AG04450 (cell line): ENCODE results near the gene CEP128. TPM values are rescaled to one million over a fixed set of nuclear protein-coding genes. Genes with fewer than 3 reads are reported as not detected.

Source experiments
- CTCF ChIA-PET: fragments of 300-600, 350-600 bp; formaldehyde crosslinking; extraction: SDS; loops from one replicate; lab custom pipeline; 2022; ENCODE audit warnings: antibody characterized with exemption, inconsistent platforms; lab: Charles Lee
- POLR2A ChIA-PET: fragments of 350-600 bp; formaldehyde crosslinking; extraction: SDS; loops from one replicate; lab custom pipeline; 2021; ENCODE audit warnings: antibody characterized with exemption, inconsistent platforms; lab: Yijun Ruan, JAX
- DNase-seq: peaks from one replicate; pipeline ENCODE4 v3.0.0-alpha.2; 2011; ENCODE audit warnings: low read depth, low spot score
- H3K27ac ChIP-seq: one replicate; pipeline ENCODE4 v1.5.1; 2012; ENCODE audit warnings: low read depth, low read length, control low read depth
- H3K27me3 ChIP-seq: one replicate; pipeline ENCODE4 v1.6.0; 2012; ENCODE audit warnings: low read length; ENCODE audit not compliant: control insufficient read depth, insufficient read depth
- H3K4me3 ChIP-seq: 2 replicates; pipeline ENCODE4 v1.5.1; 2011; ENCODE audit warnings: mild to moderate bottlenecking, low read depth, low read length, control low read depth
- H3K9me3 ChIP-seq: 2 replicates; pipeline ENCODE4 v1.5.1; 2012; ENCODE audit warnings: low read length; ENCODE audit not compliant: control insufficient read depth, insufficient read depth
- polyA minus RNA-seq: library from RNA; depleted of rRNA, polyadenylated mRNA; stranded (reverse); fragments of >200 nt; gene quantifications from 2 replicates; pipeline ENCODE4 v1.2.3, GENCODE V29; 2011; rRNA and poly(A)+ RNA removed
- polyA plus RNA-seq: library from polyadenylated mRNA; depleted of rRNA; stranded (reverse); fragments of >200 nt; gene quantifications from 2 replicates; pipeline ENCODE4 v1.2.3, GENCODE V29; 2011; rRNA removed
- TF ChIP-seq, protein P1 (sequence below): IDR thresholded peaks from 2 replicates; pipeline ENCODE4 v1.5.1; 2011; ENCODE audit warnings: low read depth, low read length, control low read depth, inconsistent platforms

The CEP128 gene
- 1.0 and 1.8 TPM in 2 replicates for polyA plus RNA-seq
- polyA minus RNA-seq, result 7.1 and 9.3 TPM in 2 replicates

- H3K4me3 ChIP-seq, result peak within 1 kb of the TSS; percentile 85
- H3K27me3 ChIP-seq, result no peaks in the 10 kb centered on the region
- POLR2A ChIA-PET, result interaction anchor here (1.0 to 1.5 kb wide), 2 partner anchors 11 to 15 kb away, joined by 4 read pairs; no protein-coding TSS in a partner anchor
- no peak within 1 kb of the TSS for H3K27ac ChIP-seq
- H3K9me3 ChIP-seq, result no peaks in the 10 kb centered on the region
- CTCF ChIA-PET, result interaction anchor here (2.8 to 3.8 kb wide), 2 partner anchors 13 to 46 kb away, joined by 16 to 22 read pairs; partner anchors contain the start of gene TSHR
- peak; percentile 95 for DNase-seq
- TF ChIP-seq, protein P1, sequence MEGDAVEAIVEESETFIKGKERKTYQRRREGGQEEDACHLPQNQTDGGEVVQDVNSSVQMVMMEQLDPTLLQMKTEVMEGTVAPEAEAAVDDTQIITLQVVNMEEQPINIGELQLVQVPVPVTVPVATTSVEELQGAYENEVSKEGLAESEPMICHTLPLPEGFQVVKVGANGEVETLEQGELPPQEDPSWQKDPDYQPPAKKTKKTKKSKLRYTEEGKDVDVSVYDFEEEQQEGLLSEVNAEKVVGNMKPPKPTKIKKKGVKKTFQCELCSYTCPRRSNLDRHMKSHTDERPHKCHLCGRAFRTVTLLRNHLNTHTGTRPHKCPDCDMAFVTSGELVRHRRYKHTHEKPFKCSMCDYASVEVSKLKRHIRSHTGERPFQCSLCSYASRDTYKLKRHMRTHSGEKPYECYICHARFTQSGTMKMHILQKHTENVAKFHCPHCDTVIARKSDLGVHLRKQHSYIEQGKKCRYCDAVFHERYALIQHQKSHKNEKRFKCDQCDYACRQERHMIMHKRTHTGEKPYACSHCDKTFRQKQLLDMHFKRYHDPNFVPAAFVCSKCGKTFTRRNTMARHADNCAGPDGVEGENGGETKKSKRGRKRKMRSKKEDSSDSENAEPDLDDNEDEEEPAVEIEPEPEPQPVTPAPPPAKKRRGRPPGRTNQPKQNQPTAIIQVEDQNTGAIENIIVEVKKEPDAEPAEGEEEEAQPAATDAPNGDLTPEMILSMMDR, result no peak
These were observed at the start of gene CEP128 for GRCh38 chr14:80941241-80942185. Gene CEP128 (minus strand): TSS chr14:80941738.

- ChIA-PET CTCF (interaction anchor here (1.7 to 6.3 kb wide), 7 partner anchors 8 to 181 kb away, joined by 5 to 122 read pairs (median 44); partner anchors contain the start of genes CEP128 and TSHR), POLR2A (no interaction called here)
- Histone ChIP-seq H3K27ac (no peak overlapping the region), H3K27me3 (peaks cover 2% of the 10 kb centered on the region), H3K9me3 (no peaks in the 10 kb centered on the region), H3K4me3 (no peak overlapping the region)
- no peak for DNase-seq
- TF ChIP-seq, protein P1, result no peak
These were observed 47.3 kb upstream of the CEP128 start for GRCh38 chr14:80988735-80989429.

- Histone ChIP-seq H3K27ac (no peak overlapping the region), H3K4me3 (no peak overlapping the region), H3K9me3 (no peaks in the 10 kb centered on the region), H3K27me3 (peaks cover 2% of the 10 kb centered on the region)
- no peak for DNase-seq
- POLR2A ChIA-PET, result no interaction called here
- CTCF ChIA-PET, result interaction anchor here (0.9 to 6.3 kb wide), 9 partner anchors 9 to 223 kb away, joined by 3 to 122 read pairs (median 22); partner anchors contain the start of genes CEP128 and TSHR
- TF ChIP-seq, protein P1, result no peak
These were observed 46.7 kb upstream of the CEP128 start for GRCh38 chr14:80988192-80988591.

DNA sequence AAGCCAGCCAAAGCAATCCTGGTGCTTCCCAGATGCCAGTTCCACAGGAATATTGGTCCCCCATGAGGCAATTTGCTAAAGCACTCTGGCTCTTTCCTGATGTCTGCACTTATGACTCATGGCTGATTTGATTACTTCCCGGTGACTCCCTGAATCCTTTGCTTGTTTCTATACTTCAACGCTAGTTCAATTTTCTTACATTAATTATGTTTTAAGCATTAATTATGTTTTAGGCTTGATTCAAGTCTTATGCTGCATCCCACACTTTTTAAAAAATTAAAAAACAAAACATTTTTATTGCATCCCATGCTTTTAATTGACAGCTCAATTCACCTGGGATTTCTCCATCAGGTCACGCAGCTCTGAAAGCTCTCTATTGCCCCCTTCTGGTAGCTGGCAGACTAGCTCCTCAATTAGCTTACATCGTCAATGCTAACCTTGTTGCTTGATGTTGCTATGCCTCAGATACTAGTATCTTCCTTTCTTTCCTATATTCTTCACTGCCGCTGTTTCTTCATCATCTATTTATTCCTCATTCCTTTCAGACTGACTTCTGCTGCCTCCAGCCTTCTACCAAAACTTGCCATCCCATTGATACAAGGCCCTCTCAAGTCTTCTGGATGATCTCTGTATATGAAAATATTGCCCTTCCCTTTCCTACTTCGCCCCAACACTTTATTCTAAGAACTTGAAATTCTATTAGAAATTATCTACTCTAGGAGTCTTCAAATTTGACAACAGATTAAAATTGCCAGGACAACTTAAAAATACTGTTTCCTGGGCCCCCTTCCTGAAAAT is 45.9 kb upstream of the CEP128 start:
- TF ChIP-seq, protein P1, result peak; percentile 99
- Histone ChIP-seq H3K9me3 (no peaks in the 10 kb centered on the region), H3K27me3 (peaks cover 2% of the 10 kb centered on the region), H3K27ac (no peak overlapping the region), H3K4me3 (no peak overlapping the region)
- CTCF ChIA-PET, result interaction anchor here (0.5 to 6.3 kb wide), 47 partner anchors 10 to 1206 kb away, joined by 3 to 122 read pairs (median 4); partner anchors contain the start of genes CEP128 and TSHR
- POLR2A ChIA-PET, result no interaction called here
- DNase-seq, result peak; percentile 47
